GM12801 (cell line): Measurements from ENCODE around the gene ATOH8.

Experiments
- TF ChIP-seq, protein P1 (sequence below): IDR thresholded peaks from one replicate; pipeline ENCODE4 v1.5.1; 2011; ENCODE audit warnings: control low read depth; ENCODE audit not compliant: insufficient read length; ENCODE audit errors: extremely low read depth

The ATOH8 gene

DNA sequence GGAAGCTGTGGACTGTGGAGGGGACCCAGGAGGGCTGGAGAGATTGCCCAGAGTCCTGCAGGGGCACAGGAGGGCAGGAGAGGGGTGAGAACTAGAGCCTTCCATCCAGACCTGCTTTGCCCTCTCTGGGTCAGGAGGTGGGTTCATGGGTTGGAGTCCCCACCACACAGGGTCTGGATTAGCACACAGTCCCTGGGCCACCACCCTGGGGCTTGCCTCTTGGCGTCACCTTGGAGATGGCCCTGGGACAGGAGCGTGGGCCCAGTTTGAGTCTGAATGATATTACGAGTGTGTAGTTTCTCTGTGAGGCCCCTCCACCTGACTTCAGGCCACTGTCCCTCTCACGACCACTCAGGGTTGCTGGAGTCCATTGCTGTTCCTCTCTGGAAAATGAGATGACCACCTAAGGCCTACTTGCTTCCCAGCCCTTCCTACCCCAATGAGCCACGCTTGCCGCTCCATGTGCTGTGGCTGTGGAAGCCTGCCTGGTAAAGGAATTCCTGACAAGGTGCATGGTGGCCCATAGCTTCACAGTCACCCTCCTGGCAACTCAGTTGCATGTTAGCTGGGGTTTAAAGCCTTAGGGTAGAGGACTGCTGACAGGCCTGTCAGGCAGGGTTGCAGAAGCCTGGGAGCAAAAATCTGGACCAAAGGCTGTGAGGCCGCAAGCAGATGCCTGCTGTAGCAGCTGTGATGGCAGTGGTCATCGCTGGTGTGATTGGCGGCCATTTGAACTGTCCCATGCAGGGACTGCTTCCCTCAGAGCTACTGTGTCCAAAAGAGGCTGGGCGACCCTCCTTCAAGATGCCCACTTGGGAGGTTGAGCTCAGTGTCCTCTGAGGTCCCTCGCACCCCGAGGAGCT is 14.2 kb downstream of the ATOH8 start:
- TF ChIP-seq, protein P1, sequence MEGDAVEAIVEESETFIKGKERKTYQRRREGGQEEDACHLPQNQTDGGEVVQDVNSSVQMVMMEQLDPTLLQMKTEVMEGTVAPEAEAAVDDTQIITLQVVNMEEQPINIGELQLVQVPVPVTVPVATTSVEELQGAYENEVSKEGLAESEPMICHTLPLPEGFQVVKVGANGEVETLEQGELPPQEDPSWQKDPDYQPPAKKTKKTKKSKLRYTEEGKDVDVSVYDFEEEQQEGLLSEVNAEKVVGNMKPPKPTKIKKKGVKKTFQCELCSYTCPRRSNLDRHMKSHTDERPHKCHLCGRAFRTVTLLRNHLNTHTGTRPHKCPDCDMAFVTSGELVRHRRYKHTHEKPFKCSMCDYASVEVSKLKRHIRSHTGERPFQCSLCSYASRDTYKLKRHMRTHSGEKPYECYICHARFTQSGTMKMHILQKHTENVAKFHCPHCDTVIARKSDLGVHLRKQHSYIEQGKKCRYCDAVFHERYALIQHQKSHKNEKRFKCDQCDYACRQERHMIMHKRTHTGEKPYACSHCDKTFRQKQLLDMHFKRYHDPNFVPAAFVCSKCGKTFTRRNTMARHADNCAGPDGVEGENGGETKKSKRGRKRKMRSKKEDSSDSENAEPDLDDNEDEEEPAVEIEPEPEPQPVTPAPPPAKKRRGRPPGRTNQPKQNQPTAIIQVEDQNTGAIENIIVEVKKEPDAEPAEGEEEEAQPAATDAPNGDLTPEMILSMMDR: no peak

DNA sequence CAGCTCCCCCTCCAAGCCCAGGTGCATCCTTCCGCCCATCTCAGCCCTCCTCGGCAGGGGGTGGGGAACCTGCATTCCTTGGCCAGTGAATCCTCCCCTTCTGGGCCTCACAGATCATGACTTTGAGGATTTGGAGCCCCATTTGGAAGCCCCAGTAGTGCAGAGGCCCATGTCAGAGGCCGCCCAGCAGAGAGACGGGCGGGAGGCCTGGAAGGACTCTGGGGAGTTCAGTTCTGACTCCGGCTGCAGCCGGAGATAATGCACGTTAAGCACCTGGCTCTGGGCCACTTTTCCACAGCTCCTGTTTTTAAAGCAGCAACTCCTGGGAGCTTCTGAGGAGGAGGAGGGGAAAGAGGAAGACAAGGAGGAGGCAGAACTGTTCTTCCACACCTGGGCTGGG is 14.9 kb downstream of the ATOH8 start:
- TF ChIP-seq, protein P1: no peak

DNA sequence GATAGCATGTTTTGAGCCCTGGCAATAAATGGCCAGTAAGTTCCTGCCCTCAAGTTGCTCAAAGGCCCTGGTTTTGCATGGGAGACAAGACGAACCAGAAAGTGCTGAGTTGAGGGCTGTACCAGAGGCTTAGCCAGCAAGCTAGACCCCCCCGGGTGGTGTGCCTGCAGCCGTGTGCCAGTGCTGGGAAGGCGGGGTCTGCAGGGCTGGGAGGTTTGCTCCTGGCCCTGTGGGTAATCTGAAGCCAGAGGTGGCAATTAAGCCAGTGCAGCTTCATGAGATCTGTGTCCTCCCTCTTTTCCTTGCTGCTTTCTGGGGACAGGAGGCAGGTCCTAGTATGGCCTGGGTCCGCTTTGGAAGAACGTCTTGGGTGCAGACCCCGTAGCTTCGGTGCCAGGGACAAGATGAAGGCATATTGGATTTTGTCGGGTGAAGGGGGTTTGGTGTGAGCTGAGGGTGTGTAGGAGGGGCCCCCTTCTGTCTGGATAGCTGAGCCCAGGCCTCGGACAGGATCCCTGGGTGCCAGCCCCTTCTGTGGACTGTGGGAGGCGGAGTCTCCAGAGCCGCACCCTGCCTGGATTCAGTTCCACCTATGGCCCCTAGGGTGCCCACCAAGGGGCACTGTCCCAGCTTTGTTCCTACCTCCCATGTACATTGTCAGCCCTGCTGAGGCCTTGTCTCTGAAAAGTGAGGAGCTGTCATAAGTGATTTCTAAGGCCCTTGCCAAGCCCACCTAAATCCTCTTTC is 15.6 kb downstream of the ATOH8 start:
- TF ChIP-seq, protein P1: no peak

DNA sequence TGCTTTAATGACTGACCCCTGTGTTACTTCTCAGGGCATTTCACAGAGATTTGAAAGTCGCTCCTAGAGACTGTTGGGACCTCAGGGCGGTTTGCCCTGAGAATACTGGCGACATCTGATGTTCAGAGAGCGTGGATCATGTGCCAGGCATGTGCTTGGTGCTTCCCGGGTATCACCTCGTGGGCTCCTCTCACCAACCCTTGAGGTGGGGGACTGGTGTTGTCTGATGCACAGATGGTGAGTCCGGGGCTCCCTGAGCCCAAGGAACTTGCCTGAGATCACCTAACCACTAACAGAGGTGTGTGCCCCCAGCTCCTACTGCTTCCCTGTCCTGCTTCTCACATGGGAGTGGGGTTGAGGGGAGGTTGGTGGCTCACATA is 16.2 kb downstream of the ATOH8 start:
- TF ChIP-seq, protein P1: no peak

DNA sequence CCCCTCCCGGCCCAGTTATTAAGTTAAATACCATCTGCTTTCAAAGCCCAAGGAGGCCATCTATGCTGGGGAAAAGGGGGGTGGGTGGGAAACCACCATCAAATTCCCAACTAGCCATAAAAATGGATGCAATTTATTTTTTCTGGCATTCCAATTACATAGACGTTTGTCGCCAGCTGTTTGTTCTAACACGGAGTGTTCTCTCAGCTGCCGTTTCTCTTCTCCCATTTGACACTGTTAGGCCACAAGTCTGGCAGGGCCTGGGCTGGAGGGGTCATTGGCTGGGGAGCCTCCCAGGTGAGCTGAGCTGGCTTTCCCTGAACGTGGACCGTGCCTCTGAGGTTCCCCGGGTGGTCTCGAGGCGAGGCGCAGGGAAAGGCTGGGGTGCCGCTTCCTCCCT is 16.6 kb downstream of the ATOH8 start:
- TF ChIP-seq, protein P1: no peak

DNA sequence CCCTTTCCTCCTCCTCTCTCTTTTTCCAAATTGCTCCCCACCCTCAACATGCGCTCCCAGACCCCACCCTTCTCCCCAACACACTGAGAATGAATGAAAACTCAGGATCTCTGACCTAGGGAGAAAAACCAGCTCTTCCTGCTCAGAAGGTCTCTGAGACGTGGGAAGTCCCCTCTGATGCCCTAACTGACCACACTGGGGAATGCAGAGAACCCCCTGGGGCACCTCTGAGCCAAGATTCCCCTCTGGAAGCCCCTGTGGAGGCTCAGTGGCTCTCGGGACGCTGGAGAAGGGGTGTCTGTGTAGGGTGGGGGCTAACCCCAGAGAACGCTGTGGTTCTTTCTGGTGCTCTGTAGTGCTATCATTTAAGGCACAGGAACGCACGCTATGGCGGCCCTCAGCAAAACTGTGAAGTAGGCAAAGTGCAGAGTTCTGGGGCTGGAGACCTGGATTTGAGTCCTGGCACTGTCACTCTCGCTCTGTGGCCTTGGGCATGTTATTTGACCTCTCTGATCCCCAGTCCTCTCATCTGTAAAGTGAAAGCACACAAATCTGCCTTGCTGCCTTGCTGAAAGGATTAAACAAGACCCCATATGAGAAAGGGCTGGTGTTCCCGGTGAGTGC is 17.1 kb downstream of the ATOH8 start:
- TF ChIP-seq, protein P1: no peak

DNA sequence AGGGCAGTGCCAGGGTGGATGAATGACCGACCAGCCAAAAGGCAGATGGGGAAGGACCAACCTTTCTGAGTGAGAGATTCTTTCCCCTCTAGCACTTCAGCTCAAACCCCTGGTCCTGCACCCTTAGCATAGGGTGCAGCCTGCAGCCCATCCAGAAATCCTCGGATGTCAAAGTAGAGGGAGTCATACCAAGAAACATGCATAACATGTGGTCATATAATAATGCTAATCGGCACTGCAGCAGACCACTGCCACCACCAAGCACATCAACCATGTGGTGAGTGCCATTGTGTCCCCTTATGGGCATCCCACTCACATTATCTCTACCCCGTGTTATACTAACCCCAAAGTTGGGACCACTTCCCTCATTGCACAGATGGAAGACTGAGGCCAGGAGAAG is 17.7 kb downstream of the ATOH8 start:
- TF ChIP-seq, protein P1: no peak
